ENCODE measurements around the gene MMP27.

Gene MMP27

DNA sequence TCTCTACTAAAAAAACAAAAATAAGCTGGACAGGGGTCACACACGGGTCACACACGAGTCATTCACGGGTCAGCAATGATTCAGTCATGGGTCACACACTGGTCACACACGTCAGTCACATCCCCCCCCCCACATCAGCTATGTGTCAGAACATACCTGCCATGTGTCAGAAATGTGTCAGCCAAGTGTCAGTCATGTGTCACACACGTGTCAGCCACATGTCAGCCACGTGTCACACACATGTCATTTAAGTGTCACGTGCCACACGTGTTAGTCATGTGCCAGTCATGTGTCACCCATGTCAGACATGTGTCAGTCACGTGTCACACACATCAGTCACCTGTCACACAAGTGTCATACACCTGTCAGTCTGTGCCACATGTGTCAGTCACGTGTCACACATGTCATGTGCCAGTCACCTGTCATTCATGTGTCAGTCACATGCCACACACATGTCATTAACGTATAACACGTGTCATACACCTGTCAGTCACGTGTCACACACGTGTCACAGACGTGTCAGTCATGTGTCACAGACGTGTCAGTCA, 51.8 kb downstream of the MMP27 start:
- Histone ChIP-seq H3K27ac (no peak overlapping the region), H3K36me3 (ENCODE audit: insufficient read depth) (no peaks in the 10 kb centered on the region), H3K27me3 (ENCODE audit: insufficient read depth, low read depth) (no peaks in the 10 kb centered on the region), H3K79me2 (ENCODE audit: insufficient read depth, low read depth) (no peaks in the 10 kb centered on the region), H3K4me3 (IDR thresholded peaks at IDR 0.05; ENCODE audit: insufficient read depth, low read depth, low read length) (no peak overlapping the region), H4K20me1 (ENCODE audit: insufficient read depth) (no peaks in the 10 kb centered on the region), H3K9ac (no peak overlapping the region), H2AFZ (ENCODE audit: low read depth) (no peak overlapping the region), H3K4me1 (ENCODE audit: low read depth, poor library complexity, severe bottlenecking) (no peaks in the 10 kb centered on the region), H3K4me2 (no peak overlapping the region)
- TF ChIP-seq, protein P1, sequence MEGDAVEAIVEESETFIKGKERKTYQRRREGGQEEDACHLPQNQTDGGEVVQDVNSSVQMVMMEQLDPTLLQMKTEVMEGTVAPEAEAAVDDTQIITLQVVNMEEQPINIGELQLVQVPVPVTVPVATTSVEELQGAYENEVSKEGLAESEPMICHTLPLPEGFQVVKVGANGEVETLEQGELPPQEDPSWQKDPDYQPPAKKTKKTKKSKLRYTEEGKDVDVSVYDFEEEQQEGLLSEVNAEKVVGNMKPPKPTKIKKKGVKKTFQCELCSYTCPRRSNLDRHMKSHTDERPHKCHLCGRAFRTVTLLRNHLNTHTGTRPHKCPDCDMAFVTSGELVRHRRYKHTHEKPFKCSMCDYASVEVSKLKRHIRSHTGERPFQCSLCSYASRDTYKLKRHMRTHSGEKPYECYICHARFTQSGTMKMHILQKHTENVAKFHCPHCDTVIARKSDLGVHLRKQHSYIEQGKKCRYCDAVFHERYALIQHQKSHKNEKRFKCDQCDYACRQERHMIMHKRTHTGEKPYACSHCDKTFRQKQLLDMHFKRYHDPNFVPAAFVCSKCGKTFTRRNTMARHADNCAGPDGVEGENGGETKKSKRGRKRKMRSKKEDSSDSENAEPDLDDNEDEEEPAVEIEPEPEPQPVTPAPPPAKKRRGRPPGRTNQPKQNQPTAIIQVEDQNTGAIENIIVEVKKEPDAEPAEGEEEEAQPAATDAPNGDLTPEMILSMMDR (conservative IDR thresholded peaks at IDR 0.05; ENCODE audit: low read depth, low read length): no peak

DNA sequence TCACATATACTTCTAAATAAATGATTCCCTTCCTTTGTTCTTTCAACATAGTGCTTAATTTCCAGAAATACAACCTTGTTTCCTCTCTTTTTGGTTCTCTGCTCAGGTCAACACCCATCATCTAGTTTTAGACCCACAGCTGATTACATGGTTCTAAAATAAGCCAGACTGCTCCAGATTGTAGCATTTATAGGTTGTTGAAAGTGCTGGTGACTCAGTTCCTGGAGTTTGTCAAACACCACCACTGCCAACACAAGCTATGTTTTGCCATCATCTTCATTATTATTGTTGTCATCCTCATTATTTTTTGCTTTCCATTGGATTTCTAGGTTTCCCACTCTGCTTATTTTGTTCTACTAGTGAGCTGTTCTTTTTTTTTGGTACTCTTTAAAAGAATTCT, 58.1 kb downstream of the MMP27 start:
- H4K20me1 ChIP-seq (ENCODE audit: insufficient read depth): no peaks in the 10 kb centered on the region
- no peaks in the 10 kb centered on the region for H3K36me3 ChIP-seq (ENCODE audit: insufficient read depth)
- TF ChIP-seq, protein P1 (conservative IDR thresholded peaks at IDR 0.05; ENCODE audit: low read depth, low read length): no peak
- no peak overlapping the region for H3K4me2 ChIP-seq
- no peak overlapping the region for H3K27ac ChIP-seq
- H3K4me3 ChIP-seq (IDR thresholded peaks at IDR 0.05; ENCODE audit: insufficient read depth, low read depth, low read length): no peak overlapping the region
- no peaks in the 10 kb centered on the region for H3K27me3 ChIP-seq (ENCODE audit: insufficient read depth, low read depth)
- H3K9ac ChIP-seq: no peak overlapping the region
- H3K79me2 ChIP-seq (ENCODE audit: insufficient read depth, low read depth): no peaks in the 10 kb centered on the region
- no peak overlapping the region for H2AFZ ChIP-seq (ENCODE audit: low read depth)
- no peaks in the 10 kb centered on the region for H3K4me1 ChIP-seq (ENCODE audit: low read depth, poor library complexity, severe bottlenecking)

DNA sequence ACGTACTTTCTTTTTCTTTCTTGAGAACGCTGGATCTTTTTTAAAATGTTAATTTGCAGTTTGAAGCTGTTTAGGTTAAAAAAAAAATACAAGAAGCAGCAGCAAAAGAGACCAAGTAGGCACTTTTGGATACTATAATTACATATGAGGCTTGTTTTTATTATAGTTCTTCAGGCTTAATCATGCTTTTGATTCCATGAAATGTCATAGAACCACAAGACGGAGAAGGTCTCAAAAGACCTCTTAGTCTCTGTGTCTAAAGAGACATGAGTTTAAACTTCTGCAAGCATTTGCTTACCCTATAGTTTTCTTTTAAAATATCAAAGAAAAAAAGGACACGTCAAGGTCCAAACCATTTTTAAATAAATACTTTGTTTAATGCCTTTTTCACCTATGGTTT, 61.6 kb downstream of the MMP27 start:
- no peaks in the 10 kb centered on the region for H3K27me3 ChIP-seq (ENCODE audit: insufficient read depth, low read depth)
- no peaks in the 10 kb centered on the region for H3K4me1 ChIP-seq (ENCODE audit: low read depth, poor library complexity, severe bottlenecking)
- no peaks in the 10 kb centered on the region for H3K36me3 ChIP-seq (ENCODE audit: insufficient read depth)
- no peak overlapping the region for H3K4me2 ChIP-seq
- H4K20me1 ChIP-seq (ENCODE audit: insufficient read depth): no peaks in the 10 kb centered on the region
- H2AFZ ChIP-seq (ENCODE audit: low read depth): no peak overlapping the region
- TF ChIP-seq, protein P1 (conservative IDR thresholded peaks at IDR 0.05; ENCODE audit: low read depth, low read length): no peak
- no peaks in the 10 kb centered on the region for H3K79me2 ChIP-seq (ENCODE audit: insufficient read depth, low read depth)
- no peak overlapping the region for H3K27ac ChIP-seq
- no peak overlapping the region for H3K9ac ChIP-seq
- H3K4me3 ChIP-seq (IDR thresholded peaks at IDR 0.05; ENCODE audit: insufficient read depth, low read depth, low read length): no peak overlapping the region

Measured in KMS-11 (cell line).